Hematopoietic multipotent progenitor cell treated with erythropoietin and hydrocortisone succinate and interleukin-3 and kit ligand, for 6 days (in vitro differentiated cells): ENCODE measurements around the gene CNOT11.

ENCODE experiments used
- DNase-seq: peaks from one replicate; pipeline ENCODE4 v3.0.0-alpha.2; 2015

The CNOT11 gene

DNA sequence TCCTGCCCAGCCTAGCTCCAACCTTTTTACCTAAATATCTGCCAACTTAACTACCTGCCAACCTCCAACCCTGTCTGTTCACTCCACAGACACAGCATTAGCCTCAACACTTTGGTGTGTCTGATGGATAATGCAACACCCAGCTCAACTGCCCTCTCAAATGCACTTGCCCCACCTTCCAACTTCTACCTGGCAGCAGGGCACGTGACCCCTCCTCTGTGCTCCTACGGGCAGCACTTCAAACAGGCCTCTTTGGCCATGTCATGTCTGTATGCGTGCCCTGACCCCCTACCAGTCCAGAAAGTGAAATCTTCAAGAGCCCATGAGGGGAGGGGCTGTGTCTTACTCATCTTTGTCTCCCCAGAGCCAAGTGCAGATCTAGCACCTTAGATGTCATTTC, 30.3 kb downstream of the CNOT11 start:
- no peak for DNase-seq

DNA sequence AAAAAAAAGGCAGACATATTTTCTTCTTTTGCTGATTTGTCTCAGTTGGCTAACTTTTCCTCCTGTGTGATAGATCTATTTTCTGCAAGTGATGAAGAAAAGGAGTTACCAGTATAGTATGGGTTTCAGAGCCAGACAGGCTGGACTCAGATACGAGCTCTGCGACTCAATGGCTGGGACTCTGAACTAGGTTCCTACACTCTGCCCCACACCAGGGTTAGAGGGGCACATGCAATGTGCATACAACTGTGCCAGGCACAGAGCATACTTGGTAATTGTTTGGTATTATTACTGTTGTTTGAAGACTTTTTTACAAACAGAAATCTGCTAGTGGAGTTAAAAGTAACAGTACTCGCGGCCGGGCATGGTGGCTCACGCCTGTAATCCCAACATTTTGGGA, 34.0 kb downstream of the CNOT11 start:
- DNase-seq: no peak

DNA sequence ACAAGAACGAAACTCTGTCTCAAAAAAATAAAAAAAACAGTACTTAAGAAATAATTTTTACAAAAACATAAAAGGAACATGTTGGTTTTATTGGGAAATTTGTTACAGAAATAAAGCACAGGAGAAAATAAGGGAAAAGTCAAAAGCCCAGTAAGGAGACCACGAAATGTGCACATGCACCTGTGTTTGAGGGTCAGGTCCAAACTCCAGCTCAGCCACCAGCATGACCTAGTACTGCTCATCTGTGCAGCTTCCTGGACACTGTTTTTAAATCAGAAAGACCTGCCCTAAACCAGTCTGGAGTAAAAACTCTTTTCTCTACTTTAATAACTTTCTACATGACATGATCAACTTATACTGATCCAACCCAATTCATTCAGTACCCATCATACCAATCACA, 34.6 kb downstream of the CNOT11 start:
- no peak for DNase-seq

DNA sequence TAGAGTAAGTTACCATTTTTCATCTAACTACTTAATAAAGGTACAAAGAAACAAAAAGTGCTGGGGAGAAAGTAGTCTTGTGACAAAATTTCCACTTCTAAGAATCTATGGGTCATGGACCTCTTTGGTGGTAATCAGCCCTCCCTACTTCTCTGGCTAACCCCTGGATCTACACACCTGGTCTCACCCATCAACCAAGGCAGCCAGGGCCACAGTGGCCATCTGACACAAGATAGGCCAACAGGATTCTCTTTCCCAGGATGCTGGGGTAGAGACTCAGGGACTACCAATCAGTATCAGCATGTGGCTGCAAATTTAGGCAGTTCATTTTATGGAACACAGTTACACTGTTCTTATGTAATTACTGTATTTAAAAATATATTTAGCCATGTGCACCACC, 38.0 kb downstream of the CNOT11 start:
- DNase-seq: no peak

GRCh38 chr2:101291973-101292372, 39.3 kb downstream of the CNOT11 start:
- DNase-seq: no peak

GRCh38 chr2:101293544-101293943, 40.9 kb downstream of the CNOT11 start:
- DNase-seq: no peak

- no peak for DNase-seq
Measured at GRCh38 chr2:101294861-101295260, 42.2 kb downstream of the CNOT11 start.

DNA sequence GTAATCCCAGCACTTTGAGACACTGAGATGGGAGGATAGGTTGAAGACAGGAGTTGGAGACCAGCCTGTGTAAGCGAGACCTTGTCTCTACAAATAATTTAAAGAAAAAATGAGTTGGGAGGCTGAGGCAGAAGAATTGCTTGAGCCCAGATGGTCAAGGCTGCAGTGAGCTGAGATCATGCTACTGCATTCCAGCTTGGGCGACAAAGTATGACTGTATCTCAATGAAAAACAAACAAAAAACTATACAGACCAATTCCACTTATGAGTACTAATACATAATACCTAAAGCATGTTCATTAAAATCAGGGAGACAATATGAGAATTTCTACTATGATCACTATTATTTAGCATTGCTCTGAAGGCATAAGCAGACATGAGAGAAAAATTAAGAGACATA, 43.2 kb downstream of the CNOT11 start:
- no peak for DNase-seq

DNA sequence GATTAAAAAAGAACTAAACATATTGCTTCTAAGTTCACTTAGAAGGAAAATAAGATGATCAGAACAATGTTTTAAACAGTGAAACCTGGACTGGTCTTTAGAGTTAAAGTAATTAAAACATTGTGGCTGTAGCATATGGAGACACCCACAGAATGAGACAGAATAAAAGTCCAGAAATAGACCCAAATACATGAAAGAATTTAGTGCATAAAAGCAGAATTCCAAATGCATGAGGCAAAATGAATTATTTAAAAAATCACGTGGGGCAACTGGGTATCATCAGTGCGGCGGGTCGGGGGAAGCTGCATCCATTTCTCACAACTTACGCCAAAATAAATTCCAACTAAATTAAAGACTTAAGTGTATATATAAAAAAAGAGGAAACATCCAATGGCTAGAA, 43.7 kb downstream of the CNOT11 start:
- DNase-seq: no peak

DNA sequence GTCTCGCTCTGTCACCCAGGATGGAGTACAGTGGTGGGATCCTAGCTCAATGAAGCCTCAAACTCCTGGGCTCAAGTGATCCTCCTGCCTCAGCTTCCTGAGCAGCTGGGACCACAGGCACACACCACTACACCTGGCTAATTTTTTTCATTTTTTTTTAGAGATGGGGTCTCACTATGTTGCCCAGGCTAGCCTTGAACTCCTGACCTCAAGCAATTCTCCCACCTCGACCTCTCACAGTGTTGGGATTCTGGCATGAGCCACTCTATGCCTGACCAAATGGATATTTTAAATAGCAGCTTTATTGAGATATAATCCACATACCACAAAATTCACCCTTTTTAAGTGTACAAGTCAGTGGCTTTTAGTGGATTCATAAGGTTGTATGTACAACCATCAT, 44.7 kb downstream of the CNOT11 start:
- DNase-seq: no peak

- no peak for DNase-seq
Measured at GRCh38 chr2:101299604-101300003, 46.9 kb downstream of the CNOT11 start.

- DNase-seq: no peak
Measured at GRCh38 chr2:101300164-101300563, 47.5 kb downstream of the CNOT11 start.

GRCh38 chr2:101300836-101301235, 48.1 kb downstream of the CNOT11 start:
- DNase-seq: no peak

DNA sequence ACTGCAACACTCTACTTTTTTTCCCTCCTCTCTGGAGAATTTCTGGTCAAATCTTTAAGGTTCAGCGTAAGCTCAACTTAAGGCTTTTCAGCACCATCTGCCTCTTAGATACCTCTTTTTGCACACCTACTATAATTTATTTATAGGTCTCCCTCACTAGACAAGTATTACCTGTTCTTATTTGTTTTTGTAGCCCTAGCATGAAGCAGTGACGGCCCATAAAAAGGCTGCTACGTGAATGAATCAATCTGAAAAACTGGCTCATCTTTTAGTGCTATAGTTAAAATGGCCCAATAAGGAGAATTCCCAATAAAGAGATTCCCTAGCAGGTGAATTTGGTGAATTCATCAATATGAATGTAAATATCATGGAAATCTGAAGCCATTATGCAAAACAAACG, 49.3 kb downstream of the CNOT11 start:
- DNase-seq: no peak

- no peak for DNase-seq
Measured at GRCh38 chr2:101303688-101304087, 51.0 kb downstream of the CNOT11 start.

GRCh38 chr2:101305035-101305434, 52.3 kb downstream of the CNOT11 start:
- DNase-seq: no peak

DNA sequence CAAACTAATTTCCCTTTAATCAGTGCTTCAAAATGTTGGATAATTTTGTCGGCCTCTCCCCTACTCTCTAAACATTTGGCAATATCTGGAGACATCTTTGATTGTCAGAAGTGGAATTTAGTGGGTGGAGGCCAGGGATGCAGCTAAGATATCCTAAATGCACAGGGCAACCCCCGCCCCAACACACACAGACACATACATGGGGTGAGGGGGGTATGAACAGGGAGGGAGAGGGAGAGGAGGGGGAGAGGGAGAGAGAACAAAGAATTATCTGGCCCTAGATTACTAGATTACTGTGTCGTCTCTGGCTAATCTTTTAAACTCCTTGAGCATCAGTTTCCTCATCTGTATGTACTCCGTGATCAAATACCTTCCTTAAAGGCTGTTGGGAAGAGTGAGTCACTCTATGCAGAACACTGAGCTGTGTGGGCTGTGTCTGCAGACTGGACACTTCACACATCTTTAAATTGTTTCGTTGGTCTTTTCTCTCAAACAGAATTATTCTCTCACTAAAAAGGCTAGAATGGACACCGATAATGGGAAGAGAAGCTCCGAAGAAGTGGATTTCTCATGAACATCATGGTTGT, 52.9 kb downstream of the CNOT11 start:
- peak; percentile 31 for DNase-seq

DNA sequence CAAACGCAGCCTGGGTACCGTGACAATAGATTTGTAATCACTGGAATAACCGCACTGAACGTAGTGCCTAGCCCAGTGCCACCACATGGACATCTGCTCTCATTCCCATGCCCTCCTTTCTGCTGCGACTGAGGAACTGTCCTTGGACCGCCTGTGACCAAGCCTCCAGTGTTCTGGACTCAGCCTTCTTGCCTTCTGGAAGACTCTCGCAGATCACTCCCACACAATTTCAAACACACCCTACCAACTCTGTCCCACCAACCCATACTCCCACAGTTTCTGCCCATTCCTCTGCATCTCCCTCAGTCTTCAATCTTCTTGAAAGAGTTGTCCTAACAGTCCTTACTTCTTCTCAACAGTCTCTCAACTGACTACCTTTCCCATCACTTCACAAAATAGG, 53.7 kb downstream of the CNOT11 start:
- no peak for DNase-seq

DNA sequence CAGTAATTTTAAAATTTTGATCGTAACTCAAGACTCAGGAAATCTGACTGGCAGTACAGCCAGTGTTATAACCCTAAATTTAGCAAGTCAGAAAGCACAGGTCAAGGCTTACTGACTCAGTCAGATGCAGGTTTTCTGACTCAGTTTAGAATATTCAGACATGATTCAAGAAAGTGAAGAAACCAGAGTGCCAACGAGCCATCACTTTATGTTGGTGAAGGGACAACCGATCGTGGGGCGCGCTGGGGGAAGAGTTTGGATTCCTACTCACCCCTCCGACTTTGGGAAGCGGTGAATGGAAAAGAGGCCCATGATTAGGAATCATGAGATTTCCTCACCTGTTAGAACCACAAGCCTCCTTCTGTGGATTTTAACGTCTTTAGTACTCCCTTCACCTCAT, 54.8 kb downstream of the CNOT11 start:
- no peak for DNase-seq

DNA sequence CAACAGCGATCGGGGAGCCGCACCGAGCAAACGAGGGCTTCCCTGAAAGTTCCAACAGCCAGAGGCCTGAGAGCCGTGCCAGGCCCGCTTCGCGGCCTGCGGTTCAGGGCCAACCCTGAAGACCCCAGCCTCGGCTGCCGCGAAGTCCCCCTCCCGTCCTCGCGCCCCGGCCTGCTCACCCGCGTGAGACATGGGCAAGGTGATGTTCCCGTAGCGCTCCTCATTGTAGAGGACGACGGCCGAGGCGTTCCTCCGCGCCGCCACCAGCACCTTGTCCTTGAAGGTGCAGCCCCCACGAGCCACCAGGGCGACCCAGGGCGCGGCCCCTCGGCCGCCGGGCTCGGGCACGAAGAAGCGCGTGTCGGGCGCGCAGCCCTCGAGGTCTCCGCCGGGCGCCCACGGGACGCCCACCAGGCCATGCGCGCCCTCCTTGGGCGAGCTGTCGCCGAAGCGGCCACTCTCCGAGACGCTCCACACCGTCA, 55.3 kb downstream of the CNOT11 start:
- peak; percentile 43 for DNase-seq

DNA sequence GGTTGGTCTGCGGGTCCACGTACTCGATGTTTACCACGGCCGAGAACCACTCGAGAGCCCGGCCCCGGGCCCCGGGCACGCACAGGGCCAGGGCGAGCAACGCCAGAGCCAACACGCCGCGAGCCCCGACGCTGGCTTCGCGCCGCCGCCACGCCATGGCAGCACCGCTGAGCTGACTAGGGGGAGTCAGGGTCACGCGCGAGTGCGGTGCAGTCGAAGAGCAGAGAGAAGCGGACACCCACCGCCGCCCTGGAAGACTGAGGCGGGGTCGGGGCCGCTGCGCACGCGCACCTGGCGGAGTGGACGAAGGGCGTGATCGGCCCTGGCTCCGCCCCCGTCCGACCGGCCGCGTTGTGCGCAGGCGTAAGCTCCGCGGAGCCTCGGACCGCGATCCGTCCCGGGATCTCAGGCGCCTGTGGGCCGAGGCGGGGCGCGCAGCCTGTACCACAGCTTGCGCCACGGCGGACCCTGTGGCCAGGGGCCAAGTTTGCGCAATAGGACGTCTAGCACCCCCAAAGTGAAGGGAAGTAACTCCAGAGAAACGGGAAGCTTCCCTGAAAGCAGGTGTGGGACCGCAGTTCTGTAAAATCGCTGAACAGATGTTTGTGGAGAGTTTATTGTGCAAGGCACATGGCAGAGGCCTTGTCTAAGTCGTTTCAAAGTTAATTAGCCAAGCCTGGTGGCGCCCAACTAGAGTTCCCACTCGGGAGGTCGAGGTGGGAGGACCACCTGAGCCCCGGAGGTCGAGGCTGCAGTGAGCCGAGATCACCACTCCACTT, 55.9 kb downstream of the CNOT11 start, which contains the start of gene RNF149:
TSS of gene RNF149 (minus strand) at position 270 of the 779 bp plus-strand sequence. CDS start at position 157, 113 bp downstream.
- peak; percentile 94 for DNase-seq

- no peak for DNase-seq
Measured at GRCh38 chr2:101310090-101310833, 57.6 kb downstream of the CNOT11 start.

DNA sequence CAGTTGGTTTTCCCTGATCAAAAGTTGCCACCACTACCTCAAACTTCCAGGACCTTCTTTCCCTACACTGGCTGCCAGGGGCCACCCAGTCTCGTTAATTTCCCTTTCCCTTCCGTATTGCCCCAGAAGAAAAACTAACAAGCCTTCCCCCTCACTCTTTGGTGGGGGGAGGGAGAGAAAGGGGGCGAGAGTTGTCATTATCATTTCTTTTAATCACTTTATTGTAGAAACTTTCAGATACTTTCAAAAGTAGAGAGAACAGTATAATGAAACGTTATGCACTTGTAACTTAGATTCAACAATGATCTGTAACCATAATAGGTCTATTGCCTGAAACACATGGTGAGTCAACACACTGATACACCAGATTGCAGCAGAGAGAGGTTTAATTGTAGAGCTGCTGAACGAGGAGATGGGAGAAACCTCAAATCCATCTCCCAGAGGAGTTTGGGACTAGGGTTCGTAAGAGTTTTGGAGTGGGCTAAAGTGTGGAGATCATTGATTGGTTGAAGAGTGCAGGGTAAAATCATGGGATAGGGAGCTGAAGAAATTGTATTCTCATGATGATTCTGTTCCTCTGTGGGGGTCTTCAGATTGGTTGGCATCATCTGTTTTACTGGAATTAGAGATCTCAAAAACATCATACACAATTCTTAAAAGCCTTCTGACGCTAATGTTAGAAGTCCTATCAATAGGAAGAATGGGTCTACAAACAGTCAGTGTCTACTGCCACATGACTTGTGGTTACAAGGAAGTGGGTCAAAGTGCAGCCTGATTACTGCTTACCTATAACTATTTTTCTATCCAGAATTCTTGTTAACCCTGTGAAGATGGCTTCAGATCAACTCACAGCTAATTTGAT, 58.4 kb downstream of the CNOT11 start:
- peak; percentile 36 for DNase-seq
